ENCODE results near the gene TBX1. TPM values are rescaled to one million over a fixed set of nuclear protein-coding genes. Genes with fewer than 3 reads are reported as not detected.
A peak's percentile ranks its signal among the peaks of the same experiment; 100 is the strongest.

Gene TBX1
- total RNA-seq, 1 donor: not detected

- H3K4me3 ChIP-seq (ENCODE audit: insufficient read depth, low read length): no peak overlapping the region
- H3K4me2 ChIP-seq (ENCODE audit: insufficient read depth, low read length): no peak overlapping the region
- no peaks in the 10 kb centered on the region for H3K4me1 ChIP-seq (ENCODE audit: insufficient read depth, low read length)
- no peaks in the 10 kb centered on the region for H3K36me3 ChIP-seq (ENCODE audit: insufficient read depth, low read length)
- H2AFZ ChIP-seq (ENCODE audit: low read length): no peak overlapping the region
- H4K20me1 ChIP-seq (ENCODE audit: insufficient read depth, low read length): no peaks in the 10 kb centered on the region
- peak; percentile 69 for DNase-seq (ENCODE audit: insufficient read length, low spot score, missing footprints)
- H3K27ac ChIP-seq (ENCODE audit: low read depth, low read length): no peak overlapping the region
- TF ChIP-seq CTCF (IDR thresholded peaks at IDR 0.05; ENCODE audit: extremely low read depth, low read depth, low read length): no peak
- H3K27me3 ChIP-seq (ENCODE audit: insufficient read depth, low read length): no peaks in the 10 kb centered on the region
- H3K79me2 ChIP-seq (ENCODE audit: insufficient read depth, low read length): no peaks in the 10 kb centered on the region
- no peaks in the 10 kb centered on the region for H3K9me3 ChIP-seq (ENCODE audit: low read depth, low read length)
These were observed 56.0 kb downstream of the TBX1 start for GRCh38 chr22:19816372-19817119.

Other genes starting within 250 kb of the TBX1 start
- not detected in 2 replicates for gene CLDN5, start 236.4 kb upstream of the TBX1 start, total RNA-seq
- gene SEPTIN5, start 46.3 kb upstream of the TBX1 start, total RNA-seq: 11.2 and 14.5 TPM in 2 replicates
- gene GP1BB, start 37.2 kb upstream of the TBX1 start, total RNA-seq: 0.88 and 1.8 TPM in 2 replicates
- gene GNB1L, start 94.1 kb downstream of the TBX1 start, total RNA-seq: 4.0 and 5.6 TPM in 2 replicates
- gene RTL10, start 94.1 kb downstream of the TBX1 start, total RNA-seq: 10.3 and 11.9 TPM in 2 replicates
- gene COMT, start 181.0 kb downstream of the TBX1 start, total RNA-seq: 220 and 288 TPM in 2 replicates
- gene TXNRD2, start 181.0 kb downstream of the TBX1 start, total RNA-seq: 19.5 and 21.5 TPM in 2 replicates